ENCODE results near the gene BAG2.

BAG2 gene

DNA sequence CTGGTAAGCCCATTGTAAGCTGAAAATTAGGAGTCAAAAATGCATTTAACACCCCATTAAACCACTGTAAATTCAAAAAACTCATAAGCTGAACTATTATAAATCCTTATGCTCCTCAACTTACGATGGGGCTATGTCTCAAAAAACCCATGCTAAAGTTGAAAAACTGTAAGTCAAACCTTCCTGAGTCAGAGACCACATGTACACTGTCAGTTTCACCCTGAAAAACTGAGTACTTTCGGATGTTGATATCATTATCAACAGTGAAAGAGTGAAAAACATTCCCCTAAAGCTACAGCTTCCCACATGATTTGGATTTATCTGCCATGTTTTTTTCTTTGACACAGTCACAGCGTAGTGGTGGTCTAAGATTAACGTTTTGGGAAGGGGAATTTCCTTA, 35.7 kb downstream of the BAG2 start:
- H3K4me3 ChIP-seq (ENCODE audit: low read length) = no peak overlapping the region
- no peaks in the 10 kb centered on the region for H3K27me3 ChIP-seq (ENCODE audit: control insufficient read depth, insufficient read depth, low read length)
- H3K9ac ChIP-seq (ENCODE audit: low read length) = no peak overlapping the region
- no peaks in the 10 kb centered on the region for H3K36me3 ChIP-seq (ENCODE audit: control insufficient read depth, low read depth, low read length)
- H3K9me3 ChIP-seq (ENCODE audit: control insufficient read depth, low read depth, low read length) = no peaks in the 10 kb centered on the region
- no peak overlapping the region for H3K27ac ChIP-seq (ENCODE audit: low read length)
- no peaks in the 10 kb centered on the region for H3K4me1 ChIP-seq (ENCODE audit: control insufficient read depth, low read depth, low read length)

- Histone ChIP-seq H3K27ac (ENCODE audit: low read length) (no peak overlapping the region), H3K27me3 (ENCODE audit: control insufficient read depth, insufficient read depth, low read length) (no peaks in the 10 kb centered on the region), H3K4me3 (ENCODE audit: low read length) (no peak overlapping the region), H3K9ac (ENCODE audit: low read length) (no peak overlapping the region), H3K9me3 (ENCODE audit: control insufficient read depth, low read depth, low read length) (no peaks in the 10 kb centered on the region), H3K36me3 (ENCODE audit: control insufficient read depth, low read depth, low read length) (no peaks in the 10 kb centered on the region), H3K4me1 (ENCODE audit: control insufficient read depth, low read depth, low read length) (no peaks in the 10 kb centered on the region)
These were observed 36.9 kb downstream of the BAG2 start for GRCh38 chr6:57209030-57209429.

DNA sequence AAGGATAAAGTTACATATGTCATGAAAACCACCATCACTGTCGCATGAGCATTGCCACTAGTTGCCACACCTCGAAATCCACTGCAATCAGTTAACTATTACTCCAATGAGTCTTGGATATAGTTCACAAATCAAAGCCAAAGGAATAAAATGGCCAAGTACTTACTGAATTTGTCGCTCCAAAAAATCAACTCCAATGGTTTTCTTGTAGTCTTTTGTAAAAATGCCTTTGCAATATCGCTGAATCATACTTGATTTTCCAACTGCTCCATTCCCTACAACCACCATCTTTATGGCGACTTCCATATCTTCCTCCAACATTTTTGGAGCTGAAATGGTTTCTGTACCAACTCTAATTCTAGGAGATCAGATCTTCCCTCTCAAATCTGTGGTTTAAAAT, 37.9 kb downstream of the BAG2 start:
- Histone ChIP-seq H3K36me3 (ENCODE audit: control insufficient read depth, low read depth, low read length) (no peaks in the 10 kb centered on the region), H3K9ac (ENCODE audit: low read length) (no peak overlapping the region), H3K27me3 (ENCODE audit: control insufficient read depth, insufficient read depth, low read length) (no peaks in the 10 kb centered on the region), H3K4me3 (ENCODE audit: low read length) (no peak overlapping the region), H3K4me1 (ENCODE audit: control insufficient read depth, low read depth, low read length) (no peaks in the 10 kb centered on the region), H3K9me3 (ENCODE audit: control insufficient read depth, low read depth, low read length) (no peaks in the 10 kb centered on the region), H3K27ac (ENCODE audit: low read length) (no peak overlapping the region)

GRCh38 chr6:57215260-57215659, 43.1 kb downstream of the BAG2 start:
- Histone ChIP-seq H3K4me3 (ENCODE audit: low read length) (no peak overlapping the region), H3K27ac (ENCODE audit: low read length) (no peak overlapping the region), H3K9ac (ENCODE audit: low read length) (no peak overlapping the region), H3K9me3 (ENCODE audit: control insufficient read depth, low read depth, low read length) (no peaks in the 10 kb centered on the region), H3K36me3 (ENCODE audit: control insufficient read depth, low read depth, low read length) (no peaks in the 10 kb centered on the region), H3K27me3 (ENCODE audit: control insufficient read depth, insufficient read depth, low read length) (no peaks in the 10 kb centered on the region), H3K4me1 (ENCODE audit: control insufficient read depth, low read depth, low read length) (no peaks in the 10 kb centered on the region)

- H3K27ac ChIP-seq (ENCODE audit: low read length) = no peak overlapping the region
- no peak overlapping the region for H3K9ac ChIP-seq (ENCODE audit: low read length)
- H3K27me3 ChIP-seq (ENCODE audit: control insufficient read depth, insufficient read depth, low read length) = no peaks in the 10 kb centered on the region
- no peaks in the 10 kb centered on the region for H3K4me1 ChIP-seq (ENCODE audit: control insufficient read depth, low read depth, low read length)
- no peak overlapping the region for H3K4me3 ChIP-seq (ENCODE audit: low read length)
- H3K9me3 ChIP-seq (ENCODE audit: control insufficient read depth, low read depth, low read length) = no peaks in the 10 kb centered on the region
- H3K36me3 ChIP-seq (ENCODE audit: control insufficient read depth, low read depth, low read length) = no peaks in the 10 kb centered on the region
These were observed 44.3 kb downstream of the BAG2 start for GRCh38 chr6:57216235-57217101.

DNA sequence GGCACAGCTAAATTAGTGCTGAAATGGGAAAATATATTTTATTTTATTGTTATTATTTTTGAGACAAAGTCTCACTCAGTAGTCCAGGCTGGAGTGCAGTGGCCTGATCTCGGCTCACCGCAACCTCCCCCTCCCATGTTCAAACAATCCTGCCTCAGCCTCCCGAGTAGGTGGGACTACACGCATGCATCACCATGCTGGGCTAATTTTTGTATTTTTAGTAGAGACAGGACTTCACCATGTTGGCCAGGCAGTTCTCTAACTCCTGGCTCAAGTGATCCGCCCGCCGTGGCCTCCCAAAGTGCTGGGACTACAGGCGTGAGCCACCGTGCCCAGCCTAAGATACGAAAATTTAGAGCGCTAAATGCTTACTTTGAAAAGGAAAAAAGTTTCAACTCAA, 45.1 kb downstream of the BAG2 start:
- no peak overlapping the region for H3K27ac ChIP-seq (ENCODE audit: low read length)
- no peak overlapping the region for H3K4me3 ChIP-seq (ENCODE audit: low read length)
- H3K27me3 ChIP-seq (ENCODE audit: control insufficient read depth, insufficient read depth, low read length) = no peaks in the 10 kb centered on the region
- H3K9ac ChIP-seq (ENCODE audit: low read length) = no peak overlapping the region
- no peaks in the 10 kb centered on the region for H3K9me3 ChIP-seq (ENCODE audit: control insufficient read depth, low read depth, low read length)
- H3K36me3 ChIP-seq (ENCODE audit: control insufficient read depth, low read depth, low read length) = no peaks in the 10 kb centered on the region
- no peaks in the 10 kb centered on the region for H3K4me1 ChIP-seq (ENCODE audit: control insufficient read depth, low read depth, low read length)

DNA sequence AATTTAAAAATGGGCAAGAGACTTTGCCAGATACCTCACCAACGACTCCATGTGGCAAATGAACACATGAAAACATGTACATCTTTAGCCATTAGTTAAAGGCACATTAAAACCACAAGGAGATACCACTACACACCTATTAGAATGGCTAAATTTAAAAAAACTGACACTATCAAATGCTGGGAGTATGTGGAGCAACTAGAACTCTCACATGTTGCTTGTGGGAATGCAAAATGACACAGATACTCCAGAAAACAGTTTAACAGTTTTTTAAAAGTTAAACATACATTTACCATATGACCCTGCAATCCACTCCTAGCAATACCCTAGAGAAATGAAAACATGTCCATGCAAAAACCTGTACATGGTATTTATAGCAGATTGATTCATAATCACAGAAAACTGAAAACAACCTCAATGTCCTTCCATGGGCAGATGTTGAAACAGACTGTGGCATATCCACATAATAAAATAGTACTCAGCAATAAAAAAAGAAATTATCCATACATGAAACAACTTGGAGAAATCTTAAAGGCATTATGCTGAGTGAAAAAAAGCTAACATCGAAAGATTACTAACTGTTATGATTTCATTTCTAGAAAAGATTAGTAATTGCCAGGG, 48.1 kb downstream of the BAG2 start:
- Histone ChIP-seq H3K27ac (ENCODE audit: low read length) (no peak overlapping the region), H3K9me3 (ENCODE audit: control insufficient read depth, low read depth, low read length) (no peaks in the 10 kb centered on the region), H3K4me3 (ENCODE audit: low read length) (peak overlapping the region; percentile 6), H3K36me3 (ENCODE audit: control insufficient read depth, low read depth, low read length) (no peaks in the 10 kb centered on the region), H3K4me1 (ENCODE audit: control insufficient read depth, low read depth, low read length) (peaks cover 4% of the 10 kb centered on the region), H3K27me3 (ENCODE audit: control insufficient read depth, insufficient read depth, low read length) (peaks cover 10% of the 10 kb centered on the region), H3K9ac (ENCODE audit: low read length) (no peak overlapping the region)

DNA sequence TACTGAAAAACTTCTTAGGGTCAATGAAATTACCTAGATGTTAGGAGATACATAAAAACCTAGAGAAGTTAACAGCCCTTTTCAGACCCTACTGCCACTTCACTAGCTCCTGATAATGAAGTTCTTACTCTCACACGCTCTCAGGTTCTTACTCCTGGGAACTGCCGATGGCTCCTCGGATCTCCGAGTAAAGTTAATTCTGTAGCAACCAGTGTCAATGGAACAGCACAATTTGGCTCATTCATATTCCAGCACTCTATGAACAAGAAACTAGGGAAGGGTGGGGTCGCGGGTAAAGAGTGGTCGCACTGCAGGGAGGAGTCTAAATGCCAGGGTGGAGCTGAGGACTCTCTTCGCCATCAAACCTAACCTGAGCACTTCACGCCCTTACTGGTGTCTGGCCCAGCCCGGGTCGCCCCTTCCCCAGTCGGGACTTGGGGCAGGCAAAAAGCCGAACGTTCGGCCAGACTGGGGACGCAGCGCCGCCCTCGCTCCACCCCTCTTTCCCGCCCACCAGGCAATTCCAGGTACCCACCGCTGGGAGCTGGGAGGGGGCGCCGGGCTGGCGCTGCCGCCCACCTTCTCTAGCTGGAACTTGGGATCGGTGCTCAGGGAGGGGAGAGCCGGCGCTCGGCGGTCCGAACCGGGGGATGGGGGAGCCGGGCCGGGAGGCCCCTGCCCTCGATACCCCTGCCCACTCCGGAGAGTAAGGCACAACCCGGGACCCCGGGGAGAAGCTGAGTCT, 49.2 kb downstream of the BAG2 start:
- peak overlapping the region; percentile 45 for H3K27ac ChIP-seq (ENCODE audit: low read length)
- H3K4me1 ChIP-seq (ENCODE audit: control insufficient read depth, low read depth, low read length) = peaks cover 4% of the 10 kb centered on the region
- no peaks in the 10 kb centered on the region for H3K9me3 ChIP-seq (ENCODE audit: control insufficient read depth, low read depth, low read length)
- peak overlapping the region; percentile 98 for H3K4me3 ChIP-seq (ENCODE audit: low read length)
- H3K9ac ChIP-seq (ENCODE audit: low read length) = peak overlapping the region; percentile 85
- H3K36me3 ChIP-seq (ENCODE audit: control insufficient read depth, low read depth, low read length) = no peaks in the 10 kb centered on the region
- peaks cover 10% of the 10 kb centered on the region for H3K27me3 ChIP-seq (ENCODE audit: control insufficient read depth, insufficient read depth, low read length)

- H3K36me3 ChIP-seq (ENCODE audit: control insufficient read depth, low read depth, low read length) = no peaks in the 10 kb centered on the region
- H3K4me1 ChIP-seq (ENCODE audit: control insufficient read depth, low read depth, low read length) = peaks cover 4% of the 10 kb centered on the region
- H3K27me3 ChIP-seq (ENCODE audit: control insufficient read depth, insufficient read depth, low read length) = peaks cover 10% of the 10 kb centered on the region
- H3K4me3 ChIP-seq (ENCODE audit: low read length) = peak within 1 kb of the TSS; percentile 98
- no peaks in the 10 kb centered on the region for H3K9me3 ChIP-seq (ENCODE audit: control insufficient read depth, low read depth, low read length)
- peak within 1 kb of the TSS; percentile 45 for H3K27ac ChIP-seq (ENCODE audit: low read length)
- peak within 1 kb of the TSS; percentile 85 for H3K9ac ChIP-seq (ENCODE audit: low read length)
These were observed 50.0 kb downstream of the BAG2 start, which contains the start of gene RAB23 for GRCh38 chr6:57221936-57222742. RAB23 (minus strand) TSS chr6:57222307; CDS start chr6:57210380, 11,927 bp downstream.

DNA sequence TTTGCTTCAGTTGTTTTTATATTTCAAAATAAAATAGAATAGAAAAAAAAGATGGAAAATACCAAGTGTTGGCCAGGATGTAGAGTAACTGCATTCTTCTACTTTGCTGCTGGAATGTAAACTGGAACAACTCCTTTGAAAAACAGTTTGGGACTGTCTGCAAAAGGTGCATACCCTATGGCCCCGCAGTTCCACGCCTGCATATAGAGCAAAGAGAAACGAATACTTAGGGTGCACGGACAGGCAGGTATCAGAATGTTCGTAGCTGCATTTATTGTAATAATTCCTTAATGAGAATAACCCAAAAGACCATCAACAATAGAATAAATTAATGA, 50.6 kb downstream of the BAG2 start:
- Histone ChIP-seq H3K36me3 (ENCODE audit: control insufficient read depth, low read depth, low read length) (no peaks in the 10 kb centered on the region), H3K27ac (ENCODE audit: low read length) (no peak overlapping the region), H3K27me3 (ENCODE audit: control insufficient read depth, insufficient read depth, low read length) (peaks cover 10% of the 10 kb centered on the region), H3K9me3 (ENCODE audit: control insufficient read depth, low read depth, low read length) (no peaks in the 10 kb centered on the region), H3K4me1 (ENCODE audit: control insufficient read depth, low read depth, low read length) (peaks cover 4% of the 10 kb centered on the region), H3K9ac (ENCODE audit: low read length) (peak overlapping the region; percentile 85), H3K4me3 (ENCODE audit: low read length) (peak overlapping the region; percentile 98)

Measured in iPS-18a (cell line).